Adipocyte (in vitro differentiated cells): Measurements from ENCODE around the gene ODAD3.
"Not testable (repeated sequence)": the region's sequence is repeated elsewhere in the genome, so short reads cannot be mapped to it uniquely, and the experiment has no call there.

ENCODE experiments used
- DNase-seq: peaks from one replicate; pipeline ENCODE4 v3.0.0-alpha.2; 2015; ENCODE audit warnings: low read depth
- H3K27me3 ChIP-seq: replicated peaks from 2 replicates; pipeline ENCODE4 v1.7.0; 2013; ENCODE audit warnings: mild to moderate bottlenecking, low read length, moderate library complexity; ENCODE audit not compliant: control insufficient read depth, insufficient read depth
- H3K36me3 ChIP-seq: 2 replicates; pipeline ENCODE4 v1.7.0; 2013; ENCODE audit warnings: low read length, mild to moderate bottlenecking, moderate library complexity; ENCODE audit not compliant: control insufficient read depth, insufficient read depth, severe bottlenecking
- H3K4me1 ChIP-seq: 2 replicates; pipeline ENCODE4 v1.7.0; 2013; ENCODE audit warnings: mild to moderate bottlenecking, low read length, moderate library complexity; ENCODE audit not compliant: control insufficient read depth, insufficient read depth
- H3K4me3 ChIP-seq: 2 replicates; pipeline ENCODE4 v1.7.0; 2013; ENCODE audit warnings: mild to moderate bottlenecking, low read length, moderate library complexity
- H3K9ac ChIP-seq: 2 replicates; pipeline ENCODE4 v1.7.0; 2013; ENCODE audit warnings: mild to moderate bottlenecking, low read length, moderate library complexity
- H3K9me3 ChIP-seq: 2 replicates; pipeline ENCODE4 v1.7.0; 2013; ENCODE audit warnings: mild to moderate bottlenecking, low read length, moderate library complexity; ENCODE audit not compliant: control insufficient read depth

ODAD3 gene

DNA sequence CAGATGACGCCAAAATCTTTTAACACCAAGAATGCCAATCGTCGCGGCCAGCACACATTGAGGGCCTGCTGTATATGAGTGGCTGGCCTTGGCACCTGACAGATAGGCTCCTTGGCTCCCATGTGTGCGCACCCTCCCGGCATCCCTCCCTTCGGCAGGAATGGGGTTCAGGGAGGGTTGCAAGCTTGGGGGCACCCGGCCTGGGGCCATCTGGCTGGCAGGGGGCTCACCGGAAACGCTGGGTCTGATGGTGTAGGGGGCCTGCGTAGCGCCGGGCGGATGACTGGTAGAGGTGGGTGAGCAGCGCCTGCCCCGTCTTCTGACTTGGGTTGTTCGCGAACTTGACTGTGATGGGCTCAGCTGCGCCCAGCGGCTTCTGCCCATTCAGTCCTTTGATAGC is 22.9 kb upstream of the ODAD3 start:
- DNase-seq: no peak
- no peaks in the 10 kb centered on the region for H3K4me1 ChIP-seq
- H3K9ac ChIP-seq: no peak overlapping the region
- H3K36me3 ChIP-seq: no peaks in the 10 kb centered on the region
- H3K9me3 ChIP-seq: no peaks in the 10 kb centered on the region
- H3K27me3 ChIP-seq: peaks cover 27% of the 10 kb centered on the region
- no peak overlapping the region for H3K4me3 ChIP-seq

DNA sequence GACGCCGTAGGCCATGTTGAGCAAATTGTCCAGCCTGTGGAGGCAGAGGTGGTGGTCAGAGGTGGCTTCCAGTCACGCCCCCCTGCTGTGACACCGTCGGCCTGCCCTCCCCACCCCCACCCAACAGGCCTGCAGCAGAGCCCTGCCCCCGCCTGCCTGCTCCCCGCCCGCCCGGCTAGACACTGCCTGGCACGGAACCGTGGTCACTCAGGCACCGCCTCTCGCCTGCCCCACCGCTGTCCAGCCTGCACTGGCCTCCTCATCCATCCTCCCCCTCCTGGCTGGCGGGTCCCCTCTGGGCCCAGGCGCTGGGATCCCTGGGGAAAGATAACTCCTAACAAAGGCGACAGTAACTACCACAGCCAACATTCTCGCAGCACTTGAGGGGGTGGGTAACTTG is 22.2 kb upstream of the ODAD3 start:
- Histone ChIP-seq H3K4me1 (no peaks in the 10 kb centered on the region), H3K36me3 (no peaks in the 10 kb centered on the region), H3K9me3 (no peaks in the 10 kb centered on the region), H3K4me3 (no peak overlapping the region), H3K9ac (no peak overlapping the region), H3K27me3 (peaks cover 27% of the 10 kb centered on the region)
- DNase-seq: no peak

DNA sequence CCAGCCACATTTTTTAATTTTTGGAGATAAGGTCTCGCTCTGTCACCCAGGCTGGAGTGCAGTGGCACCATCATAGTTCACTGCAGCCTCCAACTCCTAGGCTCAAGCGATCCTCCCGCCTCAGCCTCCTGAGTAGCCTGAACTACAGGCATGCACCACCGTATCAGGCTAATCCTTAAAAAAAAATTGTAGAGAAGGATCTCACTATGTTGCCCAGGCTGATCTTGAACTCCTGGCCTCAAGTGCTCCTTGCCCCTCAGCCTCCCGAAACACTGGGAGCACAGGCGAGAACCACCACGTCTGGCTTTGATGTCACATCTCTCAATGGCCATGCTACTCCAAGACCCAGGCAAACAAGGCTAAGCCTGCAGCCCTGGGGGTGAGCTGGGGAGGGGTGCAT is 21.7 kb upstream of the ODAD3 start:
- peaks cover 27% of the 10 kb centered on the region for H3K27me3 ChIP-seq
- no peaks in the 10 kb centered on the region for H3K4me1 ChIP-seq
- H3K9ac ChIP-seq: no peak overlapping the region
- H3K4me3 ChIP-seq: no peak overlapping the region
- no peaks in the 10 kb centered on the region for H3K9me3 ChIP-seq
- no peak for DNase-seq
- no peaks in the 10 kb centered on the region for H3K36me3 ChIP-seq

DNA sequence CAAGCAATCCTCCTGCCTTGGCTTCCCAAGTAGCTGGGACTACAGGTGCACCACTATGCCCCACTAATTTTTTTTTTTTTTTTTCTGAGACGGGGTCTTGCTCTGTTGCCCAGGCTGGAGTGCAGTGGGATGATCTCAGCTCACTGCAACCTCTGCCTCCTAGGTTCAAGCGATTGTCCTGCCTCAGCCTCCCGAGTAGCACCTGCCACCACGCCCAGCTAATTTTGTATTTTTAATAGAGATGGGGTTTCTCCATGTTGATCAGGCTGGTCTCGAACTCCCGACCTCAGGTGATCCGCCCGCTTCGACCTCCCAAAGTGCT is 20.3 kb upstream of the ODAD3 start:
- H3K27me3 ChIP-seq: peaks cover 22% of the 10 kb centered on the region
- H3K36me3 ChIP-seq, DNase-seq, H3K9me3 ChIP-seq, H3K9ac ChIP-seq, H3K4me3 ChIP-seq, H3K4me1 ChIP-seq: not testable (repeated sequence)

DNA sequence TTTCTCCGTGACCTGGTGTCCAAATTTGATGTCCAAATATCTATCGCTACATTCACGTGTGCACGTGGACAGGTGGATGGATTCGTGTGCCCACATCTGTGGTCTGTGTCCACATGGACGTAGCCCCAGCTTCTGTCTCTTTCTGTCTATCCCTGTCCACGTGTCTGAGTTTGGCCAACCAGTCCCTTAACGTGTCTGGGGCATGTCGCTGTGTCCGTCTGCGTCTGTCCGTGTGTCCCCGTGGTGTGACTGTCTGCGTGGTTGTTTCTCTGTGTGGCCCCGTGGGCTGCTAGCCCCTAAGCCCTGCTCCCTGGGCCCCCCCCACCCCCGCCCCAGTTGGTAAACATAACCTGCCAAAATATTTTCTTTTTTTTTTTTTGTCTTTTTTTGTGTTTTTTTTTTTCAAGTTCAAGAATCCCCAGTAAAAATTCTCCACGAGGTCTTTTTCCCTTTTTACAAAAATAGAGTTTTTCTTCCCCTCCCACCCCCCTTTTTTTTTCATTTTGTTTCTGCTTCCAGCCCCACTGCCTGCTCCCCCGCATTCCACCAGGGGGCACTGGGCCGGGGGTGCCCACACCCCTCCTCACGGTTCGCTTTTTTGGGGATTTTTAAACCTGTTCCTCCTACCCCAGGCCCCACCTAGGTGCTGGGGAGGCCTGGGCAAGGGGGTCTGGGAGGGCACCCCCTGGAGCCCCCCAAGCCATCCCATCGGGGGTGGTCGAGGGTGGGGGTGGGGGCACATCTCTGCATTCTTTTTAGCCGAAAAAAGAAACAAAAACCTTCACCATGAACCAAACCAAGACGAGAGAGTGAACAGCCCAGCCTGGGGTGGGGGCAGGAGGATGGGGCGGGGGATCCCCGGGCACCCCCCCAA is 18.8 kb upstream of the ODAD3 start:
- H3K4me3 ChIP-seq: no peak overlapping the region
- H3K9me3 ChIP-seq: no peaks in the 10 kb centered on the region
- H3K27me3 ChIP-seq: peaks cover 16% of the 10 kb centered on the region
- no peak overlapping the region for H3K9ac ChIP-seq
- H3K36me3 ChIP-seq: peaks cover 9% of the 10 kb centered on the region
- H3K4me1 ChIP-seq: no peaks in the 10 kb centered on the region
- no peak for DNase-seq

DNA sequence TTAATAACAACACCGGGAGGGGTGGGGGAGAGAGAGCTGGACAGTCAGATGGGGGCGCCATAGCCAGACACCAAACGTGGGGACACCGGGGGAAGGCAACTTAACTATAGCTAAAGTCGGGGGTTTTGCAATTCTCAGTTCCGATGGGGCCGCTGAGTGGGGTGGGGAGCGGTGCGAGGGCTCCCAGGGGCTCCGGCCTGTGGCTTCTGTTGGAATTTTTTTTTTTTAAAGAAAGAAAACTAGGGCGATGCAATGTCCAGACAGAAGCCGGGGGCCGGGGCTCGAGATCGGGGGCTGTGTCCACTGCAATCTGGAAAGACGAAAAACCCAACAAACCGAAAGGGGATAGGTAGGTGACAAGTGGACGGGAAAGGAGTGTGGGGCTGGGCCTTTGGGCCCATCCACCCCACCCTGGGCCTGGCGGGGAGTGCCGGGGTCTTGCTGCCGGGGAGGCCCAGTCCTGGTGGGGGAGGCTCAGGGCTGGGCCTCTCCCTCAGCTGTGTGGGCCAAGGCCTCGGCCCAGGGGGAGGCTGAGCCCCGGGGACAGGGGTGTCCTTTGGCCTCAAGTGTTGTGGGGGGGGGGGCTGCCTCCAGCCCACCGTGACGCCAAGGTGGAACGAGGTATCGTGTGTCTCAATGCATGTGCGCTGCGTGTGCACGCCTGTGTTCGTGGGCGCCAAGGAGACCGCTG is 17.8 kb upstream of the ODAD3 start:
- no peaks in the 10 kb centered on the region for H3K9me3 ChIP-seq
- H3K36me3 ChIP-seq: peaks cover 18% of the 10 kb centered on the region
- H3K9ac ChIP-seq: no peak overlapping the region
- no peaks in the 10 kb centered on the region for H3K4me1 ChIP-seq
- no peak overlapping the region for H3K4me3 ChIP-seq
- no peak for DNase-seq
- H3K27me3 ChIP-seq: peaks cover 6% of the 10 kb centered on the region

DNA sequence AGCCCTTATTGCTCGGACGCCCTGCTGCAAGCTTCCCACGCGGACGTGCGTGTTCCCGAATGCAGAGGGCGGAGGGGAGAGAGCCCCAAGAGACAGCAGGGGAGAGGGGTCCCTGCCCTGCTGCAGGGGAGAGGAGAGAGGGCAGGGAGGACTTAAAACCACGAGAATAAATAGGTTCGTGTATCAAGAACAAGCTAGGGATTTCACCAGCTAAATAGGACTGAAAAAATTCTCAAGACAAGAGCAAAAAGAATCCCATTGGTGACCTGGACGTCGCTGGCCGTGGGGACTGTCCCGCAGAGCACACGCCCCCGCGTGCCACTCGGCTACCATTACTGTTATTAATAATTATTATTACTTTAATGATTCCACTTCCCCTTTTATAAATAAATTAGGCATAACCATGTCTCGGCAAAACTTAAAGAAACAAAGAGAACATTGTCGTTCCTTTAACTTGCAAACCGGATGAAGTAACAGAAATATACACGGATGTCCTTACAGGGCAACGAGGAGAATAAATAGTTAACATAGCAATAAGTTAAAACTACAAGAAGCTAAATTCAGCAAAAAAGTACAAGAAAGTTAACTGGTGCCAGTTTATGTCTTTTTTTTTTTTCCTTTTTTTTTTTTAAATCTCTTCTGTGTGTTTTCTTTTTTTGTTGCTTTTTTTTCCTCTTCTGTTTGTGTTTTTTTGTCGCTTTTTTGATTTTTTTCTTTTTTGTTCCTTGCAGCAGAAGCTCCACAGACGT is 17.1 kb upstream of the ODAD3 start:
- Histone ChIP-seq H3K4me1 (no peaks in the 10 kb centered on the region), H3K27me3 (no peaks in the 10 kb centered on the region), H3K9ac (no peak overlapping the region), H3K9me3 (no peaks in the 10 kb centered on the region), H3K36me3 (peaks cover 25% of the 10 kb centered on the region), H3K4me3 (no peak overlapping the region)
- DNase-seq: no peak

DNA sequence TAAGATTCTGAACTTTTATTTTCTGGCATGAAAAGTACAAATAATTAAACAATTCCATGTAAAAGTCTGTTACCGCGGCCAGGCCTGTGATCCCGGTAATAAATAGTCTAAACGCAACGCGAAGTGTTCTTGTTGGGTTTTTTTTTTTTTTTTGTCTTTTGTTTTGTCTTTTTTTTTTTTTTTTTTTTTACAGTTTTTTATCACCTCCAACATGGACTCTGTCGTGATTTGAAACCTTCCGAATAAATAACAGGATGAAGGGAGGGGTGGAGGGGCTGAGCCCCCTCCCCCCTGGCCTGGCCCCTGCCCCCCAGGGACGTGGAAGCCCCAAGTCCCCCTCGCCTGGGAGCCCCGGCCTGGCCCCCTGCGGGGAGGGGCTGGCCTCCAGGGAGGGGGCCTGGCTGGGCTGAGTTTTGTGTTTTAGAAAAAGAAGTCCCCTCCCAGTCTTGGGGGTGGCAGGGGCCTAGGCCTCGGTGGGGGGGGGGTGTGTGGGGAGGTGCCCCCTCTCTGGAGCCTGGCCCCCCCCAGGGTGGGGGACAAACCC is 16.5 kb upstream of the ODAD3 start:
- Histone ChIP-seq H3K9me3 (no peaks in the 10 kb centered on the region), H3K4me1 (no peaks in the 10 kb centered on the region), H3K9ac (no peak overlapping the region), H3K27me3 (no peaks in the 10 kb centered on the region), H3K4me3 (no peak overlapping the region), H3K36me3 (peaks cover 25% of the 10 kb centered on the region)
- DNase-seq: no peak

DNA sequence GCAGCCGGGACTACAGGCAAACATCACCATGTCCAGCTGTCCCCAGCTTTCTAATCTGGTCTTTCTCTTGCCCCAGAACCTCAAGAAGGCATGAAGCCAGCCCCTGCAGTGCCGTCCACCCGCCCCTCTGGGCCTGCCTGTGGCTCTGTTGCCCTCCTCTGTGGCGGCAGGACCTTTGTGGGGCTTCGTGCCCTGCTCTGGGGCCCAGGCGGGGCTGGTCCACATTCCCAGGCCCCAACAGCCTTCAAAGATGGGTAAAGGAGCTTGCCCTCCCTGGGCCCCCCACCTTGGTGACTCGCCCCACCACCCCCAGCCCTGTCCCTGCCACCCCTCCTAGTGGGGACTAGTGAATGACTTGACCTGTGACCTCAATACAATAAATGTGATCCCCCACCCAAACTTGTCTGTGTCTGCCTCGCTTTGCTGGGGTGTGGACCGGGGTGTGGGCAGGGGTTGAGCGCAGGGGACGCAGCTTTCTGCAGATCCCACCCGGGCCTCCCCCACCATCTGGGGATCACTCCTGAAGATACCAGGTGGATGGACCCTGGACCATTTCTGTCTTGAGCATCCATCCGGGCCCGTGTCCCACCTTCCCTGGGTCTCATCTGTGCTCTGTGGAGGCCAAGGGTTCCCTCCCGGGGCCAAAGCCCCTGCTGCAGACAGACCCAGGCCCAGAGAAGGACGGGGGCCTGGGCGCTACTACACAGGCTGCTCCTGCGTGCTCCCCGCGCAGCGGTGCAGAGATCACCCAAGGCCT is 15.8 kb upstream of the ODAD3 start:
- H3K36me3 ChIP-seq: peaks cover 28% of the 10 kb centered on the region
- no peaks in the 10 kb centered on the region for H3K4me1 ChIP-seq
- no peaks in the 10 kb centered on the region for H3K27me3 ChIP-seq
- no peaks in the 10 kb centered on the region for H3K9me3 ChIP-seq
- no peak overlapping the region for H3K9ac ChIP-seq
- H3K4me3 ChIP-seq: no peak overlapping the region
- no peak for DNase-seq

DNA sequence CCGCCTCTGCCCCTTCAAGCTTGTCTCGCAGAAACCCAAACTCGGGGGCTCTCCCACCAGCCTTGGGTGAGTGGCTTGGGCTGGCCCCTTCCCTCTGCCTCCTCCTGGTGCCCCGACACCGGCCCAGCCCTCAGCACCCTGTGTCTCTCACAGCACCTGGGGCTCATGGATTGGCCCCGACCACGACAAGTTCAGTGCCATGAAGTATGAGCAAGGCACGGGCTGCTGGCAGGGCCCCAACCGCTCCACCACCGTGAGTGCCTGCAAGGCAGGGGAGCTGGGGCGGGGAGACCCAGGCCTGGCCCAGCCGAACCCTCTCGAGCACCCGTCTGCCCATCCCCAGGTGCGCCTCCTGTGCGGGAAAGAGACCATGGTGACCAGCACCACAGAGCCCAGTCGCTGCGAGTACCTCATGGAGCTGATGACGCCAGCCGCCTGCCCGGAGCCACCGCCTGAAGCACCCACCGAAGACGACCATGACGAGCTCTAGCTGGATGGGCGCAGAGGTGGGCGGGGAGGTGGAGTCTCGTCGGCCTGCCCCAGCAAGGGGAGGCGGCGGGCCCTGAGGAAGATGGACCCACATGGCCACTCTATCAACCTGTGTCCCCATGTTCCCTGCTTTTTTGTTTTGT is 14.1 kb upstream of the ODAD3 start:
- Histone ChIP-seq H3K27me3 (no peaks in the 10 kb centered on the region), H3K4me1 (peaks cover 3% of the 10 kb centered on the region), H3K36me3 (peaks cover 45% of the 10 kb centered on the region), H3K9ac (no peak overlapping the region), H3K4me3 (no peak overlapping the region), H3K9me3 (no peaks in the 10 kb centered on the region)
- no peak for DNase-seq
